ENCODE results near the gene CDKN1B. TPM values are rescaled to one million over a fixed set of nuclear protein-coding genes. Genes with fewer than 3 reads are reported as not detected.

Gene CDKN1B
- total and polyA plus RNA-seq, 2 of the 13 experiments (the other 11 are each of a cell fraction or from before 2014, with no cell fraction given) = 20.1 to 37.2 TPM

GRCh38 chr12:12716793-12717585 lies at the start of gene CDKN1B (continued):
- TF ChIP-seq BCL3 (CRISPR knock-in tag; IDR thresholded peaks at IDR 0.05) = 0 out of 2 replicates have a peak, but pooled peaks have one; percentile 15
- TF ChIP-seq ZSCAN31 (CRISPR knock-in tag; IDR thresholded peaks at IDR 0.05; ENCODE audit: low read depth) = peak; percentile 84; the same call in 1 of the 2 replicates
- TF ChIP-seq JUND (CRISPR knock-in tag; IDR thresholded peaks at IDR 0.05) = no peak
- TF ChIP-seq ASH2L (IDR thresholded peaks at IDR 0.05; ENCODE audit: insufficient read length, low read depth, low read length) = peak; percentile 95
- TF ChIP-seq, protein P1, sequence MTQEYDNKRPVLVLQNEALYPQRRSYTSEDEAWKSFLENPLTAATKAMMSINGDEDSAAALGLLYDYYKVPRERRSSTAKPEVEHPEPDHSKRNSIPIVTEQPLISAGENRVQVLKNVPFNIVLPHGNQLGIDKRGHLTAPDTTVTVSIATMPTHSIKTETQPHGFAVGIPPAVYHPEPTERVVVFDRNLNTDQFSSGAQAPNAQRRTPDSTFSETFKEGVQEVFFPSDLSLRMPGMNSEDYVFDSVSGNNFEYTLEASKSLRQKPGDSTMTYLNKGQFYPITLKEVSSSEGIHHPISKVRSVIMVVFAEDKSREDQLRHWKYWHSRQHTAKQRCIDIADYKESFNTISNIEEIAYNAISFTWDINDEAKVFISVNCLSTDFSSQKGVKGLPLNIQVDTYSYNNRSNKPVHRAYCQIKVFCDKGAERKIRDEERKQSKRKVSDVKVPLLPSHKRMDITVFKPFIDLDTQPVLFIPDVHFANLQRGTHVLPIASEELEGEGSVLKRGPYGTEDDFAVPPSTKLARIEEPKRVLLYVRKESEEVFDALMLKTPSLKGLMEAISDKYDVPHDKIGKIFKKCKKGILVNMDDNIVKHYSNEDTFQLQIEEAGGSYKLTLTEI (CRISPR knock-in tag; conservative IDR thresholded peaks at IDR 0.05) = no peak
- peak; percentile 42; the same call in 1 of the 2 replicates for TF ChIP-seq DMAP1 (CRISPR knock-in tag; IDR thresholded peaks at IDR 0.05)
- no peak; the same call in 1 of the 2 replicates for TF ChIP-seq ZNF546 (CRISPR knock-in tag; conservative IDR thresholded peaks at IDR 0.05)
- TF ChIP-seq ZMYM2 (CRISPR knock-in tag; IDR thresholded peaks at IDR 0.05) = no peak
- peak; percentile 58; the same call in 1 of the 2 replicates for TF ChIP-seq KDM5B (CRISPR knock-in tag; IDR thresholded peaks at IDR 0.05; ENCODE audit: borderline replicate concordance)
- peak; percentile 65 for TF ChIP-seq PHF21A (CRISPR knock-in tag; IDR thresholded peaks at IDR 0.05)
- TF ChIP-seq SMAD9 (CRISPR knock-in tag; IDR thresholded peaks at IDR 0.05) = no peak
- no peak for TF ChIP-seq SOX6 (IDR thresholded peaks at IDR 0.05)
- peak; percentile 57 for TF ChIP-seq SOX6 (CRISPR knock-in tag; IDR thresholded peaks at IDR 0.05)
- TF ChIP-seq, protein P2, sequence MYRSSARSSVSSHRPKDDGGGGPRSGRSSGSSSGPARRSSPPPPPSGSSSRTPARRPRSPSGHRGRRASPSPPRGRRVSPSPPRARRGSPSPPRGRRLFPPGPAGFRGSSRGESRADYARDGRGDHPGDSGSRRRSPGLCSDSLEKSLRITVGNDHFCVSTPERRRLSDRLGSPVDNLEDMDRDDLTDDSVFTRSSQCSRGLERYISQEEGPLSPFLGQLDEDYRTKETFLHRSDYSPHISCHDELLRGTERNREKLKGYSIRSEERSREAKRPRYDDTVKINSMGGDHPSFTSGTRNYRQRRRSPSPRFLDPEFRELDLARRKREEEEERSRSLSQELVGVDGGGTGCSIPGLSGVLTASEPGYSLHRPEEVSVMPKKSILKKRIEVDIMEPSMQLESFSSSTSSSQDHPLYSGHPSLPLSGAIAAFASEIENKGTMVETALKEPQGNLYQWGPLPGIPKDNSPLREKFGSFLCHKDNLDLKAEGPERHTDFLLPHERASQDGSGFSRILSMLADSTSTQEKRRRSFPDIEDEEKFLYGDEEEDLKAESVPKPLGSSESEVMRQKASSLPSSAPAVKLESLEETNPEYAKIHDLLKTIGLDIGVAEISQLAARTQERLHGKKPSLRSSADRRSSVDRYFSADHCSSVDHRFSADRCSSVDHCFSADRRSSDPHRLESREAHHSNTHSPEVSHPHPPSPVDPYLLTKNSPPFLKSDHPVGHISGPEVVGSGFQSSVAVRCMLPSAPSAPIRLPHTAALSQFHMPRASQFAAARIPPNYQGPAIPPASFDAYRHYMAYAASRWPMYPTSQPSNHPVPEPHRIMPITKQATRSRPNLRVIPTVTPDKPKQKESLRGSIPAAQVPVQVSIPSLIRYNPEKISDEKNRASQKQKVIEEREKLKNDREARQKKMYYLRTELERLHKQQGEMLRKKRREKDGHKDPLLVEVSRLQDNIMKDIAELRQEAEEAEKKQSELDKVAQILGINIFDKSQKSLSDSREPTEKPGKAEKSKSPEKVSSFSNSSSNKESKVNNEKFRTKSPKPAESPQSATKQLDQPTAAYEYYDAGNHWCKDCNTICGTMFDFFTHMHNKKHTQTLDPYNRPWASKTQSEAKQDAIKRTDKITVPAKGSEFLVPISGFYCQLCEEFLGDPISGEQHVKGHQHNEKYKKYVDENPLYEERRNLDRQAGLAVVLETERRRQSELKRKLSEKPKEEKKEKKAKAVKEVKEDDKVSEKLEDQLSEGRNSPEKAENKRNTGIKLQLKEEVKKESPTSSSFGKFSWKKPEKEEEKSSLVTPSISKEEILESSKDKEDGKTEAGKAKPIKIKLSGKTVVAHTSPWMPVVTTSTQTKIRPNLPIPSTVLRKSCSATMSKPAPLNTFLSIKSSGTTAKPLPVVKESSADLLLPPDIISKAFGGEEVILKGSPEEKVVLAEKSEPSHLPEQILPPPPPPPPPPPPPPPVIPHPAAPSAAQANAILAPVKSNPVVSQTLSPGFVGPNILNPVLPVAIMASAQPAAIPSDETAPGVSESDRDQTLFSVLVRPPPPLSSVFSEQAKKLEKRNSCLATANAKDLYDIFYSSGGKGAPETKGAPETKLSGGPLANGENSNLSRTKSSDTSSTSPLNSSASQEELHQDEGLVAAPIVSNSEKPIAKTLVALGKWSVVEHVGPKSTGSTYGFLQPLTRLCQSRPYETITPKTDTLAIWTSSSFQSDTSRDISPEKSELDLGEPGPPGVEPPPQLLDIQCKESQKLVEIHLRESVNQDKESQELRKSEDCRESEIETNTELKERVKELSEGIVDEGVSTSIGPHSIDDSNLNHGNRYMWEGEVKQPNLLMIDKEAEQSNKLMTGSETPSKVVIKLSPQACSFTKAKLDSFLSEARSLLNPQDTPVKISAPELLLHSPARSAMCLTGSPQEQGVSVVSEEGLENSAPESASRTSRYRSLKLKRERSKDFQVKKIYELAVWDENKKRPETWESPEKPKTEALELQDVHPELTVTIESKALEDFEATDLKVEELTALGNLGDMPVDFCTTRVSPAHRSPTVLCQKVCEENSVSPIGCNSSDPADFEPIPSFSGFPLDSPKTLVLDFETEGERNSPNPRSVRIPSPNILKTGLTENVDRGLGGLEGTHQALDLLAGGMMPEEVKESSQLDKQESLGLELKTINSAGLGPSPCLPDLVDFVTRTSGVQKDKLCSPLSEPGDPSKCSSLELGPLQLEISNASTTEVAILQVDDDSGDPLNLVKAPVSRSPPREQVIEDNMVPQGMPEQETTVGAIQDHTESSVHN (CRISPR knock-in tag; IDR thresholded peaks at IDR 0.05) = no peak
- TF ChIP-seq ZNF577 (CRISPR knock-in tag; IDR thresholded peaks at IDR 0.05; ENCODE audit: borderline replicate concordance, low read depth) = no peak
- TF ChIP-seq PATZ1 (CRISPR knock-in tag; IDR thresholded peaks at IDR 0.05) = peak; percentile 99
